ENCODE data around the gene TBL1X. TPM values are rescaled to one million over a fixed set of nuclear protein-coding genes. Genes with fewer than 3 reads are reported as not detected.

TBL1X gene
- total RNA-seq, 1 experiment from 2014 or later = 17.6 TPM

DNA sequence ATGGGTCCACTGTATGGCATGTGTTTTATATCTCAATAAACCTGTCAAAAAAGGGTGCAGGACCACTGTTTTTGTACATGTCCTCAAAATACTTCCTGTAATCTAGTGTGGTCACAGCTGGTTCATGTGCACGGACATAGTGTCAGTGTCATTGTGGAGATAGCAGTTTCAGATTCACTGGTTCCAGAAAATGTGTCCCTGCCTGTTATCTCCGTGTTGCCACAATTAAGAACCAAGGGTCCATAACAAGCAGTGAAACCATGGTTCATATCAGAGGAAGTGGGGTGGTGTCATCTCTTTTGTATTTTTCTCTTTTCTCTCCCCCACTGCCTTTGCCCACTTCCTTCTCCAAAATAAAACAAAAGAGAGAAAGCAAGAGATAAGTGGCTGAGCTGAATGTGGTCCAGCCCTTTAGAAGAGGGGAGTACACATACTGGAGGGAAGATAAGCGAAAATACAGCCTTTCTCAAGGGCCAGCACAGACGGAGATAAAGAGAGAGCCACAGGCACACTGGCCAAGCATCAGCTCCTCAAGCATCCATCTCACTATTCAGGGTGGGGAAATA, 51.2 kb downstream of the TBL1X start:
- Histone ChIP-seq H3K4me2 (no peak overlapping the region), H3F3A (ENCODE audit: insufficient read depth, low read depth) (no peaks in the 10 kb centered on the region), H3K27me3 (ENCODE audit: insufficient read depth, low read depth) (no peaks in the 10 kb centered on the region), H3K9me3 (ENCODE audit: insufficient read depth, low read depth) (no peaks in the 10 kb centered on the region), H3K4me3 (no peak overlapping the region), H3K4me1 (replicated peaks; ENCODE audit: insufficient read depth) (no peaks in the 10 kb centered on the region), H4K20me1 (ENCODE audit: insufficient read depth) (no peaks in the 10 kb centered on the region), H2AFZ (no peak overlapping the region), H3K27ac (no peak overlapping the region), H3K9me2 (ENCODE audit: insufficient read depth) (no peaks in the 10 kb centered on the region), H3K79me2 (ENCODE audit: low read depth) (no peaks in the 10 kb centered on the region), H3K36me3 (ENCODE audit: low read depth) (no peaks in the 10 kb centered on the region)
- ChIA-PET POLR2A (ENCODE audit: unreplicated experiment) (no interaction called here), CTCF (no interaction called here)
- no peak for TF ChIP-seq EZH2 (IDR thresholded peaks at IDR 0.05; ENCODE audit: low read depth)
- TF ChIP-seq, protein P1, sequence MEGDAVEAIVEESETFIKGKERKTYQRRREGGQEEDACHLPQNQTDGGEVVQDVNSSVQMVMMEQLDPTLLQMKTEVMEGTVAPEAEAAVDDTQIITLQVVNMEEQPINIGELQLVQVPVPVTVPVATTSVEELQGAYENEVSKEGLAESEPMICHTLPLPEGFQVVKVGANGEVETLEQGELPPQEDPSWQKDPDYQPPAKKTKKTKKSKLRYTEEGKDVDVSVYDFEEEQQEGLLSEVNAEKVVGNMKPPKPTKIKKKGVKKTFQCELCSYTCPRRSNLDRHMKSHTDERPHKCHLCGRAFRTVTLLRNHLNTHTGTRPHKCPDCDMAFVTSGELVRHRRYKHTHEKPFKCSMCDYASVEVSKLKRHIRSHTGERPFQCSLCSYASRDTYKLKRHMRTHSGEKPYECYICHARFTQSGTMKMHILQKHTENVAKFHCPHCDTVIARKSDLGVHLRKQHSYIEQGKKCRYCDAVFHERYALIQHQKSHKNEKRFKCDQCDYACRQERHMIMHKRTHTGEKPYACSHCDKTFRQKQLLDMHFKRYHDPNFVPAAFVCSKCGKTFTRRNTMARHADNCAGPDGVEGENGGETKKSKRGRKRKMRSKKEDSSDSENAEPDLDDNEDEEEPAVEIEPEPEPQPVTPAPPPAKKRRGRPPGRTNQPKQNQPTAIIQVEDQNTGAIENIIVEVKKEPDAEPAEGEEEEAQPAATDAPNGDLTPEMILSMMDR (conservative IDR thresholded peaks at IDR 0.05) = no peak
- intact Hi-C loops (cut with micrococcal nuclease; ENCODE audit: unreplicated experiment) = no loop called here
- DNase-seq = no peak
- no TSS peak for BruUV-seq (replicated peaks)

DNA sequence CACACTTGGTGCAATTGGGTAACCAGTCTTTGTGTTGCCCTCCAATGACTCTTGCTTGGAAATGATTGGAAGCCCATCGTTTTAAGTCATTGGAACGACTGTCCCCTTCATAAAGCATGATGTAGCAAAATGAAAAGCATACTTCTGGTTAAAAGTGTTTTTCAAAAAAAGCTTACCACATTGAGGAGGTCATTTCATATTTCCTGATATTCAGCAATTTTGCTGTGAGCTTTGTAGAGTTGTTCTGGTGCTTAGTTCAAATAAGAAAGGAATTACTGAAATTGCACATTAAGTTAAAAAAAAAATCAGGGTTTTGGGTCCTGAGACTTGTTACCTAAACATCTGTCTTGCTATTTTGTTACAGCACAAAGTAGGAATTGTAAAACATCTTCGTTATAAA, 51.8 kb downstream of the TBL1X start:
- Histone ChIP-seq H3K36me3 (ENCODE audit: low read depth) (no peaks in the 10 kb centered on the region), H3F3A (ENCODE audit: insufficient read depth, low read depth) (no peaks in the 10 kb centered on the region), H3K9me2 (ENCODE audit: insufficient read depth) (no peaks in the 10 kb centered on the region), H2AFZ (no peak overlapping the region), H3K4me1 (replicated peaks; ENCODE audit: insufficient read depth) (no peaks in the 10 kb centered on the region), H3K79me2 (ENCODE audit: low read depth) (no peaks in the 10 kb centered on the region), H3K4me3 (no peak overlapping the region), H3K9me3 (ENCODE audit: insufficient read depth, low read depth) (no peaks in the 10 kb centered on the region), H3K27me3 (ENCODE audit: insufficient read depth, low read depth) (no peaks in the 10 kb centered on the region), H3K27ac (no peak overlapping the region), H4K20me1 (ENCODE audit: insufficient read depth) (no peaks in the 10 kb centered on the region), H3K4me2 (no peak overlapping the region)
- ChIA-PET POLR2A (ENCODE audit: unreplicated experiment) (no interaction called here), CTCF (no interaction called here)
- DNase-seq = no peak
- TF ChIP-seq EZH2 (IDR thresholded peaks at IDR 0.05; ENCODE audit: low read depth) = no peak
- TF ChIP-seq, protein P1 (conservative IDR thresholded peaks at IDR 0.05) = no peak
- no TSS peak for BruUV-seq (replicated peaks)
- intact Hi-C loops (cut with micrococcal nuclease; ENCODE audit: unreplicated experiment) = no loop called here

DNA sequence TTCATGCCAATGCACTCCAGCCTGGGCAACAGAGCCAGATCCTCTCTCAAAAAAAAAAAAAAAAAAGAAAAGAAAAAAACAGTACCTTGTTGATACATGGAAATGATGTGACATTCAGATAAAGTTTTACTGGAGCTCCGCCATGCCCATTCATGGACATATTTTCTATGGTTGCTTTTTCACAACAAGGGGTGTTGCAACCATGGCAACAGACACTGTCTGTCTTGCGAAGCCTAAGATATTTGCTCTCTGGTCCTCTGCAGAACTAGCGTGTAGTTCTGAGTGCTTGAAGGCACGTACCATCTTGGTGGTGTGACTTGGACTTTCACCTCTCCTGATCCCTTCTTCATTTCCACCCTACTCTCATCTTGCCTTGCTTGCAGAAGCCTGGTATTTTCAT, 53.2 kb downstream of the TBL1X start:
- Histone ChIP-seq H3K36me3 (ENCODE audit: low read depth) (no peaks in the 10 kb centered on the region), H3K4me3 (no peak overlapping the region), H3K4me2 (no peak overlapping the region), H3K27ac (no peak overlapping the region), H3F3A (ENCODE audit: insufficient read depth, low read depth) (no peaks in the 10 kb centered on the region), H3K9me3 (ENCODE audit: insufficient read depth, low read depth) (no peaks in the 10 kb centered on the region), H3K27me3 (ENCODE audit: insufficient read depth, low read depth) (no peaks in the 10 kb centered on the region), H2AFZ (no peak overlapping the region), H4K20me1 (ENCODE audit: insufficient read depth) (no peaks in the 10 kb centered on the region), H3K9me2 (ENCODE audit: insufficient read depth) (no peaks in the 10 kb centered on the region), H3K4me1 (replicated peaks; ENCODE audit: insufficient read depth) (no peaks in the 10 kb centered on the region), H3K79me2 (ENCODE audit: low read depth) (no peaks in the 10 kb centered on the region)
- DNase-seq = no peak
- no TSS peak for BruUV-seq (replicated peaks)
- TF ChIP-seq, protein P1 (conservative IDR thresholded peaks at IDR 0.05) = no peak
- TF ChIP-seq EZH2 (IDR thresholded peaks at IDR 0.05; ENCODE audit: low read depth) = no peak
- ChIA-PET POLR2A (ENCODE audit: unreplicated experiment) (no interaction called here), CTCF (no interaction called here)
- intact Hi-C loops (cut with micrococcal nuclease; ENCODE audit: unreplicated experiment) = no loop called here

Measured in PC-9 (cell line).